HEK293 (cell line): ENCODE data around the gene C16orf74.

ENCODE experiments used
- CTCF ChIA-PET: fragments of 350-600 bp; formaldehyde crosslinking; extraction: SDS; loops from one replicate; lab custom pipeline; 2021; ENCODE audit warnings: antibody characterized with exemption; lab: Yijun Ruan, JAX
- POLR2A ChIA-PET: fragments of 300-600 bp; formaldehyde crosslinking; extraction: SDS; loops from one replicate; lab custom pipeline; 2020; ENCODE audit warnings: antibody characterized with exemption, inconsistent platforms; lab: Yijun Ruan, JAX
- H3K27ac ChIP-seq: fragments of 200-500 bp; sonication (Bioruptor generic); 2 replicates; pipeline ENCODE4 v1.5.1; 2014; ENCODE audit warnings: low read depth, low read length, control low read depth, inconsistent platforms; ENCODE audit errors: extremely low read depth
- H3K36me3 ChIP-seq, 2 experiments: fragments of 200-500 bp in 1 of 2; sonication (Bioruptor generic) in 1 of 2; 1 replicate in 1 of 2; 2 replicates in 1 of 2; pipeline ENCODE4 v1.5.1; 2014 to 2017; ENCODE audit warnings: inconsistent platforms in 2 of 2, low read length in 2 of 2; ENCODE audit not compliant: control insufficient read depth in 2 of 2, insufficient read depth in 1 of 2
- H3K4me1 ChIP-seq: fragments of 200-500 bp; sonication (Bioruptor generic); 2 replicates; pipeline ENCODE4 v1.5.1; 2014; ENCODE audit warnings: mild to moderate bottlenecking, low read length, inconsistent platforms; ENCODE audit not compliant: control insufficient read depth, insufficient read depth
- H3K4me3 ChIP-seq: 2 replicates; pipeline ENCODE4 v1.5.1; 2011; ENCODE audit warnings: low read depth, mild to moderate bottlenecking, control low read depth, low read length, moderate library complexity
- H3K9me3 ChIP-seq: fragments of 200-500 bp; sonication (Bioruptor generic); 2 replicates; pipeline ENCODE4 v1.5.1; 2014; ENCODE audit warnings: low read depth, low read length, inconsistent platforms; ENCODE audit not compliant: control insufficient read depth, insufficient read depth
- EGR2 ChIP-seq: fragments of 450-650 bp; formaldehyde crosslinking; IDR thresholded peaks from 2 replicates; pipeline ENCODE4 v1.5.1; 2016; ENCODE audit warnings: low read depth, missing biosample characterization, missing genetic modification characterization
- GLIS2 ChIP-seq: fragments of 450-650 bp; formaldehyde crosslinking; IDR thresholded peaks from 2 replicates; pipeline ENCODE4 v1.5.1; 2016; ENCODE audit warnings: missing biosample characterization, missing genetic modification characterization
- OVOL3 ChIP-seq: fragments of 450-650 bp; formaldehyde crosslinking; IDR thresholded peaks from 2 replicates; pipeline ENCODE4 v1.5.1; 2016; ENCODE audit warnings: missing biosample characterization, missing genetic modification characterization
- PRDM10 ChIP-seq: fragments of 450-650 bp; formaldehyde crosslinking; IDR thresholded peaks from 2 replicates; pipeline ENCODE4 v1.5.1; 2016; ENCODE audit warnings: missing biosample characterization, missing genetic modification characterization
- WT1 ChIP-seq: fragments of 450-650 bp; formaldehyde crosslinking; IDR thresholded peaks from 2 replicates; pipeline ENCODE4 v1.5.1; 2016; ENCODE audit warnings: missing biosample characterization, missing genetic modification characterization
- ZFHX2 ChIP-seq: fragments of 450-650 bp; formaldehyde crosslinking; conservative IDR thresholded peaks from 2 replicates; pipeline ENCODE4 v1.5.1; 2016; ENCODE audit warnings: missing biosample characterization, missing genetic modification characterization
- ZNF121 ChIP-seq: fragments of 450-650 bp; formaldehyde crosslinking; IDR thresholded peaks from 2 replicates; pipeline ENCODE4 v1.5.1; 2016; ENCODE audit warnings: missing biosample characterization, missing genetic modification characterization
- ZNF184 ChIP-seq: fragments of 450-650 bp; IDR thresholded peaks from 2 replicates; pipeline ENCODE4 v1.5.1; 2018; ENCODE audit warnings: missing biosample characterization, mild to moderate bottlenecking, missing genetic modification characterization
- ZNF292 ChIP-seq: fragments of 450-650 bp; formaldehyde crosslinking; IDR thresholded peaks from 2 replicates; pipeline ENCODE4 v1.5.1; 2016; ENCODE audit warnings: low read depth, missing biosample characterization, missing genetic modification characterization, borderline replicate concordance
- ZNF670 ChIP-seq: fragments of 450-650 bp; formaldehyde crosslinking; IDR thresholded peaks from 2 replicates; pipeline ENCODE4 v1.5.1; 2016; ENCODE audit warnings: missing biosample characterization, missing genetic modification characterization, low read depth
- ZNF768 ChIP-seq: fragments of 450-650 bp; formaldehyde crosslinking; IDR thresholded peaks from 2 replicates; pipeline ENCODE4 v1.5.1; 2018; ENCODE audit warnings: missing biosample characterization, mild to moderate bottlenecking, missing genetic modification characterization
- ZSCAN4 ChIP-seq: fragments of 450-650 bp; formaldehyde crosslinking; IDR thresholded peaks from 2 replicates; pipeline ENCODE4 v1.5.1; 2017; ENCODE audit warnings: missing biosample characterization, missing genetic modification characterization

The C16orf74 gene

GRCh38 chr16:85708338-85708737 is 42.6 kb downstream of the C16orf74 start:
- CTCF ChIA-PET: interaction anchor here (1.0 to 1.2 kb wide), 2 partner anchors 9 to 49 kb away, joined by 4 to 5 read pairs; no protein-coding TSS in a partner anchor
- H3K9me3 ChIP-seq: no peaks in the 10 kb centered on the region
- no peaks in the 10 kb centered on the region for H3K36me3 ChIP-seq
- peak; percentile 49; the same call in 1 of the 2 replicates for TF ChIP-seq ZNF768 (tag by site-specific recombination)
- TF ChIP-seq PRDM10 (tag by site-specific recombination): no peak
- TF ChIP-seq, all 188 proteins: peak for 1
- POLR2A ChIA-PET: no interaction called here
- Histone ChIP-seq H3K4me1 (no peaks in the 10 kb centered on the region), H3K4me3 (no peak overlapping the region), H3K27ac (no peak overlapping the region)

- ChIA-PET CTCF (interaction anchor here (1.0 kb wide), 1 partner anchor 9 kb away, joined by 4 read pairs; no protein-coding TSS in a partner anchor), POLR2A (no interaction called here)
- no peaks in the 10 kb centered on the region for H3K36me3 ChIP-seq
Observed at GRCh38 chr16:85707528-85708095, 43.3 kb downstream of the C16orf74 start.

GRCh38 chr16:85706449-85707034 is 44.4 kb downstream of the C16orf74 start:
- H3K4me3 ChIP-seq: no peak overlapping the region
- H3K36me3 ChIP-seq: no peaks in the 10 kb centered on the region
- H3K4me1 ChIP-seq: no peaks in the 10 kb centered on the region
- TF ChIP-seq ZNF292 (tag by site-specific recombination): no peak
- TF ChIP-seq GLIS2 (tag by site-specific recombination): no peak
- TF ChIP-seq OVOL3 (tag by site-specific recombination): no peak
- TF ChIP-seq ZNF670 (tag by site-specific recombination): no peak
- peak; percentile 79 for TF ChIP-seq ZNF121 (tag by site-specific recombination)
- peak; percentile 16; the same call in 1 of the 2 replicates for TF ChIP-seq EGR2 (tag by site-specific recombination)
- TF ChIP-seq ZSCAN4 (tag by site-specific recombination): peak; percentile 61; the same call in 1 of the 2 replicates
- no peak for TF ChIP-seq ZNF184
- TF ChIP-seq WT1 (tag by site-specific recombination): no peak
- peak; percentile 33 for TF ChIP-seq ZFHX2 (tag by site-specific recombination)
- H3K9me3 ChIP-seq: no peaks in the 10 kb centered on the region
- CTCF ChIA-PET: interaction anchor here (0.5 to 0.9 kb wide), 3 partner anchors 11 to 410 kb away, joined by 3 to 4 read pairs (median 3); no protein-coding TSS in a partner anchor
- H3K27ac ChIP-seq: no peak overlapping the region
- POLR2A ChIA-PET: no interaction called here

More at GRCh38 chr16:85707528-85708095, 43.3 kb downstream of the C16orf74 start:
- TF ChIP-seq GLIS2 (tag by site-specific recombination): no peak
- no peak overlapping the region for H3K27ac ChIP-seq
- H3K9me3 ChIP-seq: no peaks in the 10 kb centered on the region
- no peak overlapping the region for H3K4me3 ChIP-seq
- no peaks in the 10 kb centered on the region for H3K4me1 ChIP-seq
